Panc1 (cell line): Measurements from ENCODE around the gene ZFYVE28. TPM values are rescaled to one million over a fixed set of nuclear protein-coding genes. Genes with fewer than 3 reads are reported as not detected.

ENCODE experiments used
- ATAC-seq: fragments of 200-7000 bp; cut with Tn5 transposase; 2 replicates; pipeline ENCODE4 v1.9.1; 2020; ENCODE audit warnings: mild to moderate bottlenecking, moderate library complexity
- BruUV-seq: library from RNA; stranded (reverse); fragments of 400-500 nt; replicated peaks from 2 replicates; lab custom pipeline; 2021; lab: Mats Ljungman, UMichigan
- CTCF ChIA-PET: fragments of 300-600 bp; sonication (Branson Sonifier 250); formaldehyde crosslinking; loops from one replicate; lab custom pipeline; 2022; ENCODE audit warnings: antibody characterized with exemption; lab: Charles Lee
- POLR2A ChIA-PET: fragments of 300-600 bp; sonication (Branson Sonifier 250); formaldehyde crosslinking; loops from one replicate; lab custom pipeline; 2022; ENCODE audit warnings: antibody characterized with exemption; lab: Charles Lee
- DNase-seq: peaks from one replicate; pipeline ENCODE4 v3.0.0-alpha.2; 2010; ENCODE audit warnings: low read depth, low spot score
- H3K27ac ChIP-seq: 2 replicates; pipeline ENCODE4 v1.5.1; 2011; ENCODE audit warnings: mild to moderate bottlenecking, low read length, inconsistent platforms
- H3K27me3 ChIP-seq: fragments of 200-500 bp; sonication (Bioruptor generic); 2 replicates; pipeline ENCODE4 v1.6.0; 2014; ENCODE audit warnings: low read length, inconsistent platforms; ENCODE audit not compliant: control insufficient read depth, insufficient read depth
- H3K36me3 ChIP-seq: fragments of 200-500 bp; sonication (Bioruptor generic); 2 replicates; pipeline ENCODE4 v1.5.1; 2014; ENCODE audit warnings: inconsistent platforms, mild to moderate bottlenecking, low read length, moderate library complexity; ENCODE audit not compliant: control insufficient read depth, insufficient read depth
- H3K4me1 ChIP-seq: 2 replicates; pipeline ENCODE4 v1.5.1; 2011; ENCODE audit warnings: inconsistent platforms, mild to moderate bottlenecking, low read length, moderate library complexity; ENCODE audit not compliant: control insufficient read depth, insufficient read depth
- H3K4me3 ChIP-seq, 2 experiments: 2 replicates each; pipeline ENCODE4 v1.5.1; 2011 to 2012; ENCODE audit warnings: low read depth in 2 of 2, low read length in 2 of 2, mild to moderate bottlenecking in 2 of 2, inconsistent platforms in 1 of 2, moderate library complexity in 1 of 2
- H3K9me3 ChIP-seq: fragments of 200-500 bp; sonication (Bioruptor generic); 2 replicates; pipeline ENCODE4 v1.5.1; 2014; ENCODE audit warnings: low read depth, mild to moderate bottlenecking, inconsistent platforms, low read length, moderate library complexity; ENCODE audit not compliant: control insufficient read depth, insufficient read depth
- CTCF ChIP-seq: fragments of 450-650 bp; IDR thresholded peaks from 2 replicates; pipeline ENCODE4 v1.5.1; 2017; ENCODE audit warnings: mild to moderate bottlenecking
- POLR2AphosphoS5 ChIP-seq: IDR thresholded peaks from 2 replicates; pipeline ENCODE4 v1.6.1; 2012; ENCODE audit warnings: mild to moderate bottlenecking, low read depth, low read length, moderate library complexity
- REST ChIP-seq, 2 experiments: IDR thresholded peaks; 2 replicates each; pipeline ENCODE4 v1.6.1; 2011 to 2012; ENCODE audit warnings: low read depth in 2 of 2, control low read depth in 1 of 2, low read length in 1 of 2, mild to moderate bottlenecking in 1 of 2, moderate library complexity in 1 of 2; ENCODE audit not compliant: insufficient read depth in 1 of 2
- SIN3A ChIP-seq: IDR thresholded peaks from 2 replicates; pipeline ENCODE4 v1.6.1; 2012; ENCODE audit warnings: low read depth, mild to moderate bottlenecking, low read length, moderate library complexity, borderline replicate concordance; ENCODE audit not compliant: insufficient read depth
- TCF7L2 ChIP-seq: IDR thresholded peaks from 2 replicates; pipeline ENCODE4 v1.6.1; 2011; ENCODE audit warnings: mild to moderate bottlenecking, low read depth, low read length, inconsistent platforms
- in situ Hi-C: cut with HindIII; loops from 2 replicates; pipeline ENCODE4 v1.10.0; 2016; ENCODE audit warnings: low sequenced_read_pairs, low pct_unique_long_range_greater_than_20kb
- intact Hi-C: fragments of 100-400 bp; cut with micrococcal nuclease; formaldehyde crosslinking; loops from one replicate; pipeline ENCODE4 v1.10.0; 2022; ENCODE audit not compliant: unreplicated experiment
- total RNA-seq: library from RNA; stranded (reverse); gene quantifications from one replicate; pipeline ENCODE4 v1.2.1, GENCODE V29; 2021; ENCODE audit not compliant: unreplicated experiment

Gene ZFYVE28
- total RNA-seq, 1 experiment from 2014 or later = 11.9 TPM

GRCh38 chr4:2333916-2334644, 84.4 kb downstream of the ZFYVE28 start:
- intact Hi-C loops (no loop called here), in situ Hi-C loops (no loop called here)
- Histone ChIP-seq H3K27ac (no peak overlapping the region), H3K9me3 (peaks cover 5% of the 10 kb centered on the region; the same call in 1 of the 2 replicates), H3K36me3 (no peaks in the 10 kb centered on the region; the same call in 1 of the 2 replicates), H3K27me3 (no peaks in the 10 kb centered on the region), H3K4me1 (peaks cover 10% of the 10 kb centered on the region; the same call in 1 of the 2 replicates), H3K4me3 (no peak overlapping the region)
- ChIA-PET CTCF (no interaction called here), POLR2A (no interaction called here)
- ATAC-seq (no peak), DNase-seq (no peak)
- TF ChIP-seq TCF7L2 (no peak), POLR2AphosphoS5 (no peak), SIN3A (no peak), CTCF (no peak), REST (IDR thresholded peaks at IDR 0.05; ENCODE audit: insufficient read depth in 1 of 2, low read depth in 2 of 2, low read length in 1 of 2) (no peak)
- no TSS peak for BruUV-seq

- in situ Hi-C loops (no loop called here), intact Hi-C loops (no loop called here)
- Histone ChIP-seq H3K36me3 (no peaks in the 10 kb centered on the region; the same call in 1 of the 2 replicates), H3K9me3 (peaks cover 9% of the 10 kb centered on the region; the same call in 1 of the 2 replicates), H3K4me3 (no peak overlapping the region), H3K4me1 (peaks cover 10% of the 10 kb centered on the region; the same call in 1 of the 2 replicates), H3K27me3 (no peaks in the 10 kb centered on the region), H3K27ac (no peak overlapping the region)
- BruUV-seq = no TSS peak
- ATAC-seq (no peak), DNase-seq (no peak)
- ChIA-PET CTCF (no interaction called here), POLR2A (no interaction called here)
- TF ChIP-seq CTCF = no peak
- no peak for TF ChIP-seq TCF7L2
- no peak for TF ChIP-seq REST (IDR thresholded peaks at IDR 0.05; ENCODE audit: insufficient read depth in 1 of 2, low read depth in 2 of 2, low read length in 1 of 2)
- TF ChIP-seq SIN3A = no peak
- no peak for TF ChIP-seq POLR2AphosphoS5
Observed at GRCh38 chr4:2333356-2333841, 85.0 kb downstream of the ZFYVE28 start.
